Upper lobe of right lung (tissue), 1 donor: ENCODE results near the gene ZNF385B. TPM values are rescaled to one million over a fixed set of nuclear protein-coding genes. Genes with fewer than 3 reads are reported as not detected.

Experiments used
- ATAC-seq: fragments of 200-7000 bp; cut with Tn5 transposase; one replicate; pipeline ENCODE4 v1.9.1; 2020; ENCODE audit warnings: mild to moderate bottlenecking, moderate library complexity
- DNase-seq: peaks from one replicate; pipeline ENCODE4 v3.0.0-alpha.2; 2020
- H3K27ac ChIP-seq: fragments of 200-600 bp; one replicate; pipeline ENCODE4 v1.8.0; 2022
- H3K27me3 ChIP-seq: fragments of 200-600 bp; one replicate; pipeline ENCODE4 v1.8.0; 2022; ENCODE audit warnings: mild to moderate bottlenecking
- H3K36me3 ChIP-seq: fragments of 200-600 bp; one replicate; pipeline ENCODE4 v1.8.0; 2022
- H3K4me1 ChIP-seq: fragments of 200-600 bp; one replicate; pipeline ENCODE4 v1.8.0; 2022
- H3K4me3 ChIP-seq: fragments of 200-600 bp; one replicate; pipeline ENCODE4 v1.8.0; 2022; ENCODE audit warnings: mild to moderate bottlenecking
- H3K9me3 ChIP-seq: fragments of 200-600 bp; one replicate; pipeline ENCODE4 v1.8.0; 2022
- intact Hi-C: fragments of 100-400 bp; cut with DNase I; formaldehyde crosslinking; loops from one replicate; pipeline ENCODE4 v1.11.0; 2022
- total RNA-seq: library from RNA; stranded (reverse); fragmentation: NEBNext Ultra II Directional; extraction: Animal tissue kit (Norgen Biotek cat#: 25700); gene quantifications from one replicate; pipeline ENCODE4 v1.2.1, GENCODE V29; 2021
- TF ChIP-seq, protein P1 (sequence below): fragments of 200-600 bp; IDR thresholded peaks from one replicate; pipeline ENCODE4 v1.8.0; 2022; ENCODE audit warnings: antibody characterized with exemption
- donor health status: DM: no; HTN: yes; CAD: no; lungs with severe emphysema.

The ZNF385B gene
- total RNA-seq, 1 donor from 2014 or later: 62.3 TPM

DNA sequence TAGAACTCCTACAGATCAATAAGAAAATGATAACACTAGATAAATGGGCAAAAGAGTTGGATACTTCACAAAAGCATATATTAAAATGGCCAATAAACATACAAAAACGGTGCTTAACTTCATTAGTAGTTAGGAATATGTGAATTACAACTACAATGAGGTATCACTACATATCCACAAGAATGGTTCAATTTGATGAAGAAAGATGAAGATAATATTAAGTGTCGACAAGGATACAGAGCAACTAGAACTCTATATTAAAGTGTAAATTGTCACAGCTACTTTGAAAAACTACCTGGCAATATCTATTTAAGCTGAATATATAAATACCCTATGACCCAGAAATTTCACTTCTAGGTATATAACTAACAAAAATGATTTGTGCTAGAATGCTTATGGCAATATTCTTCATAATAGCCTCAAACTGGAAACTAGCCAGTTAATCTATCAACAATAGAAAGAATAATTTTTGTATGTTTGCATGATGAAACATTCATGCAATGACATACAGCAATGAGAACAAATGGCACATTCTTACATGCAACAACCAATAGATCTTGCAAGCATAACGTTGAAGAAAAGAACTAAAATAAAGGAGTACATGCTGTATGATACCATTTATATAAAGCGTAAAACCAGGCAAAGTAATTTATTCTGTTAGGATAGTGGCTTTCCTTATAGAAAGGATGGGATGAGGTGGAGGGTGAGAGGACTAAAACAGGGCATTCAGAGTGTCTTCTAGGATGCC, 306.6 kb downstream of the ZNF385B start:
- intact Hi-C loops: no loop called here
- no peaks in the 10 kb centered on the region for H3K27me3 ChIP-seq
- DNase-seq (no peak), ATAC-seq (no peak)
- no peak overlapping the region for H3K4me3 ChIP-seq
- no peaks in the 10 kb centered on the region for H3K9me3 ChIP-seq
- no peak overlapping the region for H3K27ac ChIP-seq
- H3K36me3 ChIP-seq: no peaks in the 10 kb centered on the region
- TF ChIP-seq, protein P1, sequence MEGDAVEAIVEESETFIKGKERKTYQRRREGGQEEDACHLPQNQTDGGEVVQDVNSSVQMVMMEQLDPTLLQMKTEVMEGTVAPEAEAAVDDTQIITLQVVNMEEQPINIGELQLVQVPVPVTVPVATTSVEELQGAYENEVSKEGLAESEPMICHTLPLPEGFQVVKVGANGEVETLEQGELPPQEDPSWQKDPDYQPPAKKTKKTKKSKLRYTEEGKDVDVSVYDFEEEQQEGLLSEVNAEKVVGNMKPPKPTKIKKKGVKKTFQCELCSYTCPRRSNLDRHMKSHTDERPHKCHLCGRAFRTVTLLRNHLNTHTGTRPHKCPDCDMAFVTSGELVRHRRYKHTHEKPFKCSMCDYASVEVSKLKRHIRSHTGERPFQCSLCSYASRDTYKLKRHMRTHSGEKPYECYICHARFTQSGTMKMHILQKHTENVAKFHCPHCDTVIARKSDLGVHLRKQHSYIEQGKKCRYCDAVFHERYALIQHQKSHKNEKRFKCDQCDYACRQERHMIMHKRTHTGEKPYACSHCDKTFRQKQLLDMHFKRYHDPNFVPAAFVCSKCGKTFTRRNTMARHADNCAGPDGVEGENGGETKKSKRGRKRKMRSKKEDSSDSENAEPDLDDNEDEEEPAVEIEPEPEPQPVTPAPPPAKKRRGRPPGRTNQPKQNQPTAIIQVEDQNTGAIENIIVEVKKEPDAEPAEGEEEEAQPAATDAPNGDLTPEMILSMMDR: no peak
- no peaks in the 10 kb centered on the region for H3K4me1 ChIP-seq

DNA sequence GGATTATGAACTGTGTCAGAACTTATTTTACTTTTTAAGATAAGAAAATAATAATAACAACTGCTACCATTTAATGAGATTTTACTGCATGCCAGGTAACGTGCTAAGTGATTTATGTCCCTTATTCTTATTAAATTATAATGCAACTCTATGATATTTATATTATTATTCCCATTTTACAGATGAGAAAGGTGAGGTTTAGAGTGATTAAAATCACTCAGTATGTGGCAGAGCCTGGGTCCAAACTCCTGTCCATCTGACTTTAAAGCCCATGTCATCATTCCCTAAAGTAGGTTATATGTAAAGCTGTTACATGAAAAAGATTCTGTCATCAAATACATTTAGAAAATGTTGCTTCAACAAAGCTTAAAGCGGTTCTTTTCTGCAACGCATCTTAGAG, 308.0 kb downstream of the ZNF385B start:
- H3K27me3 ChIP-seq: no peaks in the 10 kb centered on the region
- H3K27ac ChIP-seq: no peak overlapping the region
- no peak overlapping the region for H3K4me3 ChIP-seq
- ATAC-seq (no peak), DNase-seq (no peak)
- H3K36me3 ChIP-seq: no peaks in the 10 kb centered on the region
- no peaks in the 10 kb centered on the region for H3K4me1 ChIP-seq
- TF ChIP-seq, protein P1: no peak
- intact Hi-C loops: no loop called here
- no peaks in the 10 kb centered on the region for H3K9me3 ChIP-seq

DNA sequence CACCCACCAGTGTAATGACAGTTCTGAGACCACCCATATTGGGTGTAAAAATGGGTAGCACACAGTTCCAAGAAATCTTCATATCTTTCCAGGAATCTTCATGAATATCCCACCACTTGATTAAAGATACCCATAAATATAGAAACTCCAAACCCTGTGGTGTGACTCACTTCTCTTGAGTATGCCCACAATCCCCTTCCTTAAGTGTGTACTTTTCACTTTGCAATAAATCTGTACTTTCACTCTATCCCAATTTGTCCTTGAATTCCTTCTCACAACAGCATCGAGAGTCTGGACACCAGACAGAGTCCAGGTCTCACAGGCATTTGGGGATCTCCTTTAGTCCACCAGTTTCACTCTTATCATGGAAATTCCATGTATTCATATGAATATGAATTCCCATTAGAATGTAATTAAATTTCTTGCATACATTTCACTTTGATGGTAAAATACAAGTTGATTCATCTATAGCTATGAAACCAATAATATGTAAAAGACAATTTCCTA, 309.8 kb downstream of the ZNF385B start:
- Histone ChIP-seq H3K27ac (no peak overlapping the region), H3K36me3 (no peaks in the 10 kb centered on the region), H3K4me3 (no peak overlapping the region), H3K27me3 (no peaks in the 10 kb centered on the region), H3K4me1 (no peaks in the 10 kb centered on the region), H3K9me3 (no peaks in the 10 kb centered on the region)
- DNase-seq (no peak), ATAC-seq (no peak)
- intact Hi-C loops: no loop called here
- TF ChIP-seq, protein P1: no peak

DNA sequence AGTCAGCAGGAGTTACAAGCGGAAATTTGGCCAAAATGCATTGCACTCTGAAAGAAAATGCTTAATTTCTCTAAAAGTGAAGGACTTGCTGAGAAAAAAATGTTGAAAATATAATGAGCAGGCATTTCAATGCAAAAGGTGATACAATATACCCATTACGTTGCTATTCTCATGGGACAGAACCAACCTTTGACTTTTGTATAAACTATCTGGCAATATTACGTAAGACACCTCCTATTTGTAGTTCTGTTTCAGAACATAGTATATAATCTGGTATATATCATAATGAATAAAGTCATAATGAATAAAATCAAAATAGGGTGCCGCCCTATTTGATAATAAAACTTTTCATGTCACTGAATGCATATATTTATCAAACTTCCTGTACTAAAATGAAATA, 310.6 kb downstream of the ZNF385B start:
- intact Hi-C loops: no loop called here
- H3K27ac ChIP-seq: no peak overlapping the region
- H3K36me3 ChIP-seq: no peaks in the 10 kb centered on the region
- no peak overlapping the region for H3K4me3 ChIP-seq
- H3K9me3 ChIP-seq: no peaks in the 10 kb centered on the region
- TF ChIP-seq, protein P1: no peak
- ATAC-seq (no peak), DNase-seq (no peak)
- H3K27me3 ChIP-seq: no peaks in the 10 kb centered on the region
- H3K4me1 ChIP-seq: no peaks in the 10 kb centered on the region

- intact Hi-C loops: no loop called here
- TF ChIP-seq, protein P1: no peak
- Histone ChIP-seq H3K36me3 (no peaks in the 10 kb centered on the region), H3K27me3 (no peaks in the 10 kb centered on the region), H3K4me3 (no peak overlapping the region), H3K4me1 (no peaks in the 10 kb centered on the region), H3K27ac (no peak overlapping the region), H3K9me3 (no peaks in the 10 kb centered on the region)
- ATAC-seq (no peak), DNase-seq (no peak)
Measured at GRCh38 chr2:179550214-179550613, 311.2 kb downstream of the ZNF385B start.
